Endodermal cell (in vitro differentiated cells): ENCODE data around the gene SHOC2. TPM values are rescaled to one million over a fixed set of nuclear protein-coding genes. Genes with fewer than 3 reads are reported as not detected.

ENCODE experiments used
- DNase-seq: peaks from one replicate; pipeline ENCODE4 v3.0.0-alpha.2; 2017
- H3K27ac ChIP-seq: 2 replicates; pipeline ENCODE4 v1.5.1; 2013; ENCODE audit warnings: mild to moderate bottlenecking, low read depth, low read length, moderate library complexity
- H3K27me3 ChIP-seq: 2 replicates; pipeline ENCODE4 v1.6.1; 2013; ENCODE audit warnings: mild to moderate bottlenecking, low read length, moderate library complexity; ENCODE audit not compliant: insufficient read depth, control insufficient read depth, poor library complexity, severe bottlenecking
- H3K36me3 ChIP-seq: 2 replicates; pipeline ENCODE4 v1.7.0; 2013; ENCODE audit warnings: mild to moderate bottlenecking, low read length, moderate library complexity; ENCODE audit not compliant: control insufficient read depth, insufficient read depth
- H3K4me1 ChIP-seq: one replicate; pipeline ENCODE4 v1.7.0; 2013; ENCODE audit warnings: low read length; ENCODE audit not compliant: control insufficient read depth, insufficient read depth
- H3K4me3 ChIP-seq: 2 replicates; pipeline ENCODE4 v1.5.1; 2013; ENCODE audit warnings: mild to moderate bottlenecking, low read length, moderate library complexity
- H3K9ac ChIP-seq: 2 replicates; pipeline ENCODE4 v1.6.1; 2013; ENCODE audit warnings: mild to moderate bottlenecking, low read length, moderate library complexity; ENCODE audit not compliant: poor library complexity, severe bottlenecking; ENCODE audit errors: extremely low read depth
- H3K9me3 ChIP-seq: 2 replicates; pipeline ENCODE4 v1.6.1; 2013; ENCODE audit warnings: mild to moderate bottlenecking, low read length, moderate library complexity; ENCODE audit not compliant: control insufficient read depth
- H3K27ac Mint-ChIP-seq: 2 replicates; pipeline ENCODE4 v1.8.0; 2020; ENCODE audit warnings: mixed read lengths
- H3K27me3 Mint-ChIP-seq: 2 replicates; pipeline ENCODE4 v1.8.0; 2021; ENCODE audit warnings: mild to moderate bottlenecking, mixed read lengths; ENCODE audit not compliant: insufficient read depth
- H3K36me3 Mint-ChIP-seq: 2 replicates; pipeline ENCODE4 v1.8.0; 2020; ENCODE audit warnings: low read depth, mixed read lengths
- H3K4me1 Mint-ChIP-seq: 2 replicates; pipeline ENCODE4 v1.8.0; 2020; ENCODE audit warnings: mixed read lengths
- H3K4me3 Mint-ChIP-seq: 2 replicates; pipeline ENCODE4 v1.8.0; 2020; ENCODE audit warnings: mild to moderate bottlenecking, moderate library complexity, mixed read lengths
- H3K9me3 Mint-ChIP-seq: 2 replicates; pipeline ENCODE4 v1.8.0; 2020; ENCODE audit warnings: mild to moderate bottlenecking, mixed read lengths
- WGBS, 2 experiments: methylation state at CpG; one replicate each; pipeline versions ENCODE4 v1.1.5 to v1.1.7; 2013; ENCODE audit warnings: missing lambda C conversion rate in 2 of 2, mixed read lengths in 1 of 2; ENCODE audit not compliant: insufficient coverage in 1 of 2, insufficient read length in 1 of 2; 5-methylcytosine and 5-hydroxymethylcytosine counted together
- total RNA-seq, 2 donors: library from RNA; stranded (reverse); fragmentation: NEBNext Ultra II Directional in 1 of 2; extraction: Animal tissue kit (Norgen Biotek cat#: 25700) in 1 of 2; gene quantifications; 2 replicates in 1 of 2; 3 replicates in 1 of 2; pipeline ENCODE4 v1.2.1, GENCODE V29; 2021
- TF ChIP-seq, protein P1 (sequence below): fragments of 200-600 bp; sonication (generic); conservative IDR thresholded peaks from 2 replicates; pipeline ENCODE4 v1.5.0; 2021; ENCODE audit warnings: antibody characterized with exemption, mild to moderate bottlenecking

The SHOC2 gene
- total RNA-seq, 2 donors from 2014 or later: 38.4 to 49.6 TPM

DNA sequence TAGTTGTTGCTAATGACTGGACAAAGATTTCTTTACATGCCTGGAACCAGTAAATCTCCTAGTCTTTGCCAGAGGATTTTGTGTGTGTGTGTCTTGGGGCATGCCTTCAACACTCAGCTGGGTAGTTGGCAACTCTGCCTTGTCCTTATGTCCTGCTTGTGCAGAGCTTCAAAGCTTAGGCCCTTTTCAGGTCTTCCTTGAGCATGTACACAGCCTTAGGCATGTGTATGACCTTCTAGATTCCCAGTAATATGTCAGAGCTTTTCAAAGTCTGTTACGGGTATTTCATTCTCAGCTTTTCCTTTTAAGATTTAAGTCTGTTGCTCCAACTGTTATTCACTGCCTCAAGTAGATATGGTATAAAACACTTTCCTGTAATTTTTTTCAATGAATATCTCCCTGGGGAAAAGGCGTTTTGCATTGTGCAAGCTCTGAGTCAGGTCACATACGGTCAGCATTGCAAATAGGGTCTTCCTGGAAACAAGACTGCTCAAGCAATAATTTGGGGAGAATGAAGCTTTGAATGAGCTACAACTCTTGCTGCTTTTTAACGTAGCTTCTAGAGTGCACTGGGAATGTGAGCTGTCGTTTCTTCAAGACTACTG, 25.5 kb downstream of the SHOC2 start:
- H3K27ac ChIP-seq: no peak overlapping the region
- no peak overlapping the region for H3K4me3 ChIP-seq
- H3K4me1 ChIP-seq: no peaks in the 10 kb centered on the region
- Mint-ChIP-seq H3K4me1 (peaks cover 5% of the 10 kb centered on the region), H3K27ac (no peak overlapping the region), H3K9me3 (no peaks in the 10 kb centered on the region), H3K27me3 (no peaks in the 10 kb centered on the region), H3K4me3 (no peak overlapping the region), H3K36me3 (peaks cover 27% of the 10 kb centered on the region)
- no peak overlapping the region for H3K9ac ChIP-seq
- WGBS, 2 experiments: 92 to 96% methylated on average over 5 of the region's 5 CpGs
- H3K9me3 ChIP-seq: peaks cover 17% of the 10 kb centered on the region
- peaks cover 41% of the 10 kb centered on the region for H3K36me3 ChIP-seq
- H3K27me3 ChIP-seq: no peaks in the 10 kb centered on the region
- no peak for DNase-seq
- TF ChIP-seq, protein P1, sequence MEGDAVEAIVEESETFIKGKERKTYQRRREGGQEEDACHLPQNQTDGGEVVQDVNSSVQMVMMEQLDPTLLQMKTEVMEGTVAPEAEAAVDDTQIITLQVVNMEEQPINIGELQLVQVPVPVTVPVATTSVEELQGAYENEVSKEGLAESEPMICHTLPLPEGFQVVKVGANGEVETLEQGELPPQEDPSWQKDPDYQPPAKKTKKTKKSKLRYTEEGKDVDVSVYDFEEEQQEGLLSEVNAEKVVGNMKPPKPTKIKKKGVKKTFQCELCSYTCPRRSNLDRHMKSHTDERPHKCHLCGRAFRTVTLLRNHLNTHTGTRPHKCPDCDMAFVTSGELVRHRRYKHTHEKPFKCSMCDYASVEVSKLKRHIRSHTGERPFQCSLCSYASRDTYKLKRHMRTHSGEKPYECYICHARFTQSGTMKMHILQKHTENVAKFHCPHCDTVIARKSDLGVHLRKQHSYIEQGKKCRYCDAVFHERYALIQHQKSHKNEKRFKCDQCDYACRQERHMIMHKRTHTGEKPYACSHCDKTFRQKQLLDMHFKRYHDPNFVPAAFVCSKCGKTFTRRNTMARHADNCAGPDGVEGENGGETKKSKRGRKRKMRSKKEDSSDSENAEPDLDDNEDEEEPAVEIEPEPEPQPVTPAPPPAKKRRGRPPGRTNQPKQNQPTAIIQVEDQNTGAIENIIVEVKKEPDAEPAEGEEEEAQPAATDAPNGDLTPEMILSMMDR: no peak

DNA sequence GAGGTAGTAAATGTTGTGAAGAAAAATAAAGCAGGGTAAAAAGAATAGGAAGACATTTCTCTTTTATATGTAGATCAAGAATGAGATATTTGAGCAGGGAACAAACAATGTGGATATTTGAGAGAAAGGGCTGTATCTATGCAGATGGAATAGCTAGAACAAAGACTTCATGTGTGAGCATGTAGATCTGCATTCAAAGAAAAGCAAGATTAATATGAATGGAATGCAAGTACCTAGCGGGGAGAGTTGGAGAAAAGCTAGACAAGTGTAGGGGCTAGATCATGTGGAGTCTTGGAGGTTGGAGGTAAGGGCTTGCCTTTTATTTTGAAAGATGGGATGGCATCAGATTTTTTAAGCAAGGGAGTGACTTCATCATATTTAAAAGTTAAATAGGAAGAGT, 27.1 kb downstream of the SHOC2 start:
- TF ChIP-seq, protein P1: no peak
- no peak overlapping the region for H3K4me3 ChIP-seq
- WGBS, 2 experiments: 87 to 100% methylated on average over 1 of the region's 1 CpG
- H3K9ac ChIP-seq: no peak overlapping the region
- no peaks in the 10 kb centered on the region for H3K27me3 ChIP-seq
- peaks cover 45% of the 10 kb centered on the region for H3K36me3 ChIP-seq
- no peaks in the 10 kb centered on the region for H3K4me1 ChIP-seq
- Mint-ChIP-seq H3K4me1 (peaks cover 5% of the 10 kb centered on the region), H3K9me3 (no peaks in the 10 kb centered on the region), H3K27me3 (no peaks in the 10 kb centered on the region), H3K27ac (no peak overlapping the region), H3K4me3 (no peak overlapping the region), H3K36me3 (peaks cover 19% of the 10 kb centered on the region)
- peaks cover 13% of the 10 kb centered on the region for H3K9me3 ChIP-seq
- H3K27ac ChIP-seq: no peak overlapping the region
- no peak for DNase-seq

DNA sequence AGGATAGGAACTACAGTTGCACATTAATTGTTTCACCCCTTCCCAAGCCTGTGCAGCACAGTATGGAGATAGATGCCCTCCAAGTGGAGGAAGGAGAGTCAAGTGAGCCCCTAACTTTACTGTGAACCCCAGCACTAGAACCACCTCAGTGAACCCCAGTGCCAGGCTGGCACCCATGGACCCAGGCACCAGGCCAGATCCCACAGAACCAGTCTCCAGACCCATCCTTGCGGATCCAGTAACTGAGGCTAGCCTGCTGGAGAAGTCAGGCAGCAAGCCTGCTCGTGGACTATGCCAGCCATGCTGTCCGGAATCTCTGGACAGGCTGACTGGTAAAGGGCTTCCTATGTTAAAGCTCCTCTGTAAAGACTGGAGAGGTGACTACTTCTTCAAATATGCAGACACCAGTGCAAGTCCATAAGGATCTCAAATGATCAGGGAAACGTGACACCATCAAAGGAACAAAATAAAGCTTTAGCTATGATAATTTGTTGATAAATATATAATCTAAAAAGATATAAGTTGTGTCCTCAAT, 27.7 kb downstream of the SHOC2 start:
- Histone ChIP-seq H3K27ac (no peak overlapping the region), H3K9ac (no peak overlapping the region), H3K27me3 (no peaks in the 10 kb centered on the region), H3K4me1 (no peaks in the 10 kb centered on the region), H3K4me3 (no peak overlapping the region), H3K9me3 (peaks cover 13% of the 10 kb centered on the region), H3K36me3 (peaks cover 46% of the 10 kb centered on the region)
- Mint-ChIP-seq H3K36me3 (peaks cover 21% of the 10 kb centered on the region), H3K4me3 (no peak overlapping the region), H3K27ac (no peak overlapping the region), H3K9me3 (no peaks in the 10 kb centered on the region), H3K4me1 (peaks cover 5% of the 10 kb centered on the region), H3K27me3 (no peaks in the 10 kb centered on the region)
- WGBS, 2 experiments: 79 to 90% methylated on average over 3 of the region's 4 CpGs
- TF ChIP-seq, protein P1: no peak
- DNase-seq: no peak
